ENCODE results near the gene CDSN.

- TF ChIP-seq CTCF (IDR thresholded peaks at IDR 0.05) (no peak), POLR2A (IDR thresholded peaks at IDR 0.05) (no peak)
These were observed 7.8 kb downstream of the CDSN start, which contains the start of gene C6orf15 for GRCh38 chr6:31112478-31112877.
